Mononuclear cell (primary cell): Measurements from ENCODE around the gene ASIC2. TPM values are rescaled to one million over a fixed set of nuclear protein-coding genes. Genes with fewer than 3 reads are reported as not detected.

Experiments
- H3K27me3 ChIP-seq: 2 replicates; pipeline ENCODE4 v1.6.0; 2011; ENCODE audit warnings: low read length, control low read depth; ENCODE audit not compliant: insufficient read depth
- H3K4me1 ChIP-seq: 2 replicates; pipeline ENCODE4 v1.5.1; 2011; ENCODE audit warnings: mild to moderate bottlenecking, low read length, control low read depth; ENCODE audit not compliant: insufficient read depth
- H3K4me3 ChIP-seq: 2 replicates; pipeline ENCODE4 v1.5.1; 2011; ENCODE audit warnings: mild to moderate bottlenecking, low read length, moderate library complexity
- H3K9me3 ChIP-seq: 2 replicates; pipeline ENCODE4 v1.5.1; 2011; ENCODE audit warnings: low read depth, mild to moderate bottlenecking, control low read depth, low read length
- total RNA-seq: library from RNA; depleted of rRNA; stranded (reverse); fragments of >200 nt; gene quantifications from one replicate; pipeline ENCODE4 v1.2.3, GENCODE V29; 2012

The ASIC2 gene
- total RNA-seq, 1 donor: not detected

- no peak overlapping the region for H3K4me3 ChIP-seq
- H3K9me3 ChIP-seq: no peaks in the 10 kb centered on the region
- H3K27me3 ChIP-seq: no peaks in the 10 kb centered on the region
- H3K4me1 ChIP-seq: no peaks in the 10 kb centered on the region
These were observed 271.2 kb downstream of the ASIC2 start for GRCh38 chr17:33021731-33022408.

- Histone ChIP-seq H3K4me3 (no peak overlapping the region), H3K4me1 (no peaks in the 10 kb centered on the region), H3K9me3 (no peaks in the 10 kb centered on the region), H3K27me3 (no peaks in the 10 kb centered on the region)
These were observed 273.8 kb downstream of the ASIC2 start for GRCh38 chr17:33019161-33019890.

- no peaks in the 10 kb centered on the region for H3K27me3 ChIP-seq
- H3K9me3 ChIP-seq: no peaks in the 10 kb centered on the region
- no peaks in the 10 kb centered on the region for H3K4me1 ChIP-seq
- H3K4me3 ChIP-seq: no peak overlapping the region
These were observed 275.7 kb downstream of the ASIC2 start for GRCh38 chr17:33017366-33017765.

- H3K4me1 ChIP-seq: no peaks in the 10 kb centered on the region
- no peaks in the 10 kb centered on the region for H3K9me3 ChIP-seq
- no peaks in the 10 kb centered on the region for H3K27me3 ChIP-seq
- H3K4me3 ChIP-seq: no peak overlapping the region
These were observed 276.2 kb downstream of the ASIC2 start for GRCh38 chr17:33016920-33017319.

GRCh38 chr17:33015716-33016346 is 277.3 kb downstream of the ASIC2 start:
- Histone ChIP-seq H3K9me3 (no peaks in the 10 kb centered on the region), H3K4me1 (no peaks in the 10 kb centered on the region), H3K4me3 (no peak overlapping the region), H3K27me3 (no peaks in the 10 kb centered on the region)

GRCh38 chr17:33014751-33015150 is 278.3 kb downstream of the ASIC2 start:
- Histone ChIP-seq H3K4me3 (no peak overlapping the region), H3K4me1 (no peaks in the 10 kb centered on the region)

GRCh38 chr17:33013596-33014375 is 279.3 kb downstream of the ASIC2 start:
- no peaks in the 10 kb centered on the region for H3K27me3 ChIP-seq
- H3K4me1 ChIP-seq: no peaks in the 10 kb centered on the region
- H3K9me3 ChIP-seq: no peaks in the 10 kb centered on the region
- H3K4me3 ChIP-seq: no peak overlapping the region

More at GRCh38 chr17:33014751-33015150, 278.3 kb downstream of the ASIC2 start:
- no peaks in the 10 kb centered on the region for H3K27me3 ChIP-seq
- H3K9me3 ChIP-seq: no peaks in the 10 kb centered on the region

- H3K9me3 ChIP-seq: no peaks in the 10 kb centered on the region
- no peaks in the 10 kb centered on the region for H3K27me3 ChIP-seq
These were observed 280.5 kb downstream of the ASIC2 start for GRCh38 chr17:33012522-33013033.

GRCh38 chr17:33009636-33010035 is 283.5 kb downstream of the ASIC2 start:
- no peaks in the 10 kb centered on the region for H3K27me3 ChIP-seq
- H3K4me3 ChIP-seq: no peak overlapping the region
- H3K4me1 ChIP-seq: no peaks in the 10 kb centered on the region
- H3K9me3 ChIP-seq: no peaks in the 10 kb centered on the region

More at GRCh38 chr17:33012522-33013033, 280.5 kb downstream of the ASIC2 start:
- no peak overlapping the region for H3K4me3 ChIP-seq
- no peaks in the 10 kb centered on the region for H3K4me1 ChIP-seq

GRCh38 chr17:33007186-33007585 is 285.9 kb downstream of the ASIC2 start:
- Histone ChIP-seq H3K27me3 (no peaks in the 10 kb centered on the region), H3K4me1 (no peaks in the 10 kb centered on the region), H3K9me3 (no peaks in the 10 kb centered on the region), H3K4me3 (no peak overlapping the region)

- no peak overlapping the region for H3K4me3 ChIP-seq
- no peaks in the 10 kb centered on the region for H3K9me3 ChIP-seq
- peaks cover 4% of the 10 kb centered on the region for H3K4me1 ChIP-seq
- H3K27me3 ChIP-seq: peaks cover 2% of the 10 kb centered on the region
These were observed 290.8 kb downstream of the ASIC2 start for GRCh38 chr17:33002246-33002645.

- H3K4me1 ChIP-seq: peaks cover 4% of the 10 kb centered on the region
- no peak overlapping the region for H3K4me3 ChIP-seq
- peaks cover 2% of the 10 kb centered on the region for H3K27me3 ChIP-seq
- no peaks in the 10 kb centered on the region for H3K9me3 ChIP-seq
These were observed 294.2 kb downstream of the ASIC2 start for GRCh38 chr17:32998887-32999228.

- H3K27me3 ChIP-seq: peaks cover 2% of the 10 kb centered on the region
- H3K4me1 ChIP-seq: peaks cover 4% of the 10 kb centered on the region
- no peaks in the 10 kb centered on the region for H3K9me3 ChIP-seq
- H3K4me3 ChIP-seq: no peak overlapping the region
These were observed 294.8 kb downstream of the ASIC2 start for GRCh38 chr17:32998111-32998886.

- Histone ChIP-seq H3K4me1 (peaks cover 4% of the 10 kb centered on the region), H3K9me3 (no peaks in the 10 kb centered on the region), H3K27me3 (peaks cover 2% of the 10 kb centered on the region), H3K4me3 (no peak overlapping the region)
These were observed 297.6 kb downstream of the ASIC2 start for GRCh38 chr17:32995416-32996045.
